ENCODE data around the gene SPINDOC. TPM values are rescaled to one million over a fixed set of nuclear protein-coding genes. Genes with fewer than 3 reads are reported as not detected.
"Not testable (repeated sequence)": the region's sequence is repeated elsewhere in the genome, so short reads cannot be mapped to it uniquely, and the experiment has no call there.

SPINDOC gene
- total RNA-seq, 2 experiments from 2014 or later, result 4.0 to 4.8 TPM

DNA sequence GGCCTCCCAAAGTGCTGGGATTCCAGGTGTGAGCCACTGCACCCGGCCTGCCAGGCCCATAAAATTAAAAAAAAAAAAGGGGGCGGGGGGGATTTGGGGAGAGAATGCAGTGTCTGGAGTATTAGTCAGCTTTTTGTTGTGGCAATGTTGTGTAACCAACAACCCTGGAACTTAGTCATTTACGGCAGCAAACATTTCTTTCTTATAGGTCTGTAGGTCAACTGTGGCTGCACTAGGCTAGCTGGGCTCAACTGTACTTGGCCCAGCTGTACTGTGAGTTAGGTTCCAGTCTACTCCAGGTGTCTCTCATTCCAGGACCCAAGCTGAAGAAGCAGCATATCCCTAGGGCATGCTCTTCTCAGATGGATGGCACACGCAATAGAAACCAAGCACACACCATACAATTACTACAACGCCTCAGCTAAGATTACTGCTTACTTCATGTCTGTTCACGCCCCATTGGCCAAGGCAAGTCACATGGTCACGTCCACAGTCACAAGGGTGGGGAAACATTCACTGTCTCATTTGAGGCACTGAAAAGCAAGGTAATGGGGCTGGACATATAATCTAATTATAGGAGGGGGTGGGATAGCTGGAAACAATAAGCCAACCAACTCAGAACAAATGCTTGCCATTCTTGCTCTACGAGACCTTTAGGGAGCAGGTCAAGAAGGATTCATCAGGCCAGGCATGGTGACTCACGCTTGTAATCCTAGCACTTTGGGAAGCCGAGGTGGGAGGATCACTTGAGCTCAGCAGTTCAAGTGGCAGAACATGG lies 10.4 kb upstream of the SPINDOC start:
- DNase-seq (no peak), ATAC-seq (ENCODE audit: poor library complexity) (no peak)
- Mint-ChIP-seq H3K36me3 (ENCODE audit: low read depth) (no peaks in the 10 kb centered on the region), H3K4me3 (no peak overlapping the region), H3K27me3 (no peaks in the 10 kb centered on the region), H3K9me3 (no peaks in the 10 kb centered on the region), H3K4me1 (ENCODE audit: low read depth) (no peaks in the 10 kb centered on the region), H3K27ac (no peak overlapping the region)
- Histone ChIP-seq H3K27me3 (ENCODE audit: control insufficient read depth in 1 of 2, insufficient read depth in 2 of 2, low read length in 2 of 2) (no peaks in the 10 kb centered on the region), H3K9me3 (ENCODE audit: control insufficient read depth in 1 of 2, insufficient read depth in 1 of 2, low read length in 2 of 2) (no peaks in the 10 kb centered on the region), H3K4me1 (ENCODE audit: insufficient read depth, low read length) (no peaks in the 10 kb centered on the region), H3K36me3 (ENCODE audit: insufficient read depth, low read length) (no peaks in the 10 kb centered on the region), H3K4me3 (ENCODE audit: low read length) (no peak overlapping the region), H3K27ac (ENCODE audit: low read depth in 1 of 2, low read length in 2 of 2) (no peak overlapping the region)
- ChIA-PET POLR2A (interaction anchor here (1.1 kb wide), 1 partner anchor 36 kb away, joined by 3 read pairs; the partner anchor contains the start of gene MARK2), CTCF (interaction anchor here (0.6 kb wide), 1 partner anchor 411 kb away, joined by 3 read pairs; no protein-coding TSS in a partner anchor)
- TF ChIP-seq, protein P1, sequence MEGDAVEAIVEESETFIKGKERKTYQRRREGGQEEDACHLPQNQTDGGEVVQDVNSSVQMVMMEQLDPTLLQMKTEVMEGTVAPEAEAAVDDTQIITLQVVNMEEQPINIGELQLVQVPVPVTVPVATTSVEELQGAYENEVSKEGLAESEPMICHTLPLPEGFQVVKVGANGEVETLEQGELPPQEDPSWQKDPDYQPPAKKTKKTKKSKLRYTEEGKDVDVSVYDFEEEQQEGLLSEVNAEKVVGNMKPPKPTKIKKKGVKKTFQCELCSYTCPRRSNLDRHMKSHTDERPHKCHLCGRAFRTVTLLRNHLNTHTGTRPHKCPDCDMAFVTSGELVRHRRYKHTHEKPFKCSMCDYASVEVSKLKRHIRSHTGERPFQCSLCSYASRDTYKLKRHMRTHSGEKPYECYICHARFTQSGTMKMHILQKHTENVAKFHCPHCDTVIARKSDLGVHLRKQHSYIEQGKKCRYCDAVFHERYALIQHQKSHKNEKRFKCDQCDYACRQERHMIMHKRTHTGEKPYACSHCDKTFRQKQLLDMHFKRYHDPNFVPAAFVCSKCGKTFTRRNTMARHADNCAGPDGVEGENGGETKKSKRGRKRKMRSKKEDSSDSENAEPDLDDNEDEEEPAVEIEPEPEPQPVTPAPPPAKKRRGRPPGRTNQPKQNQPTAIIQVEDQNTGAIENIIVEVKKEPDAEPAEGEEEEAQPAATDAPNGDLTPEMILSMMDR (IDR thresholded peaks at IDR 0.05), result no peak
- intact Hi-C loops (cut with DNase I, micrococcal nuclease), result no loop called here

DNA sequence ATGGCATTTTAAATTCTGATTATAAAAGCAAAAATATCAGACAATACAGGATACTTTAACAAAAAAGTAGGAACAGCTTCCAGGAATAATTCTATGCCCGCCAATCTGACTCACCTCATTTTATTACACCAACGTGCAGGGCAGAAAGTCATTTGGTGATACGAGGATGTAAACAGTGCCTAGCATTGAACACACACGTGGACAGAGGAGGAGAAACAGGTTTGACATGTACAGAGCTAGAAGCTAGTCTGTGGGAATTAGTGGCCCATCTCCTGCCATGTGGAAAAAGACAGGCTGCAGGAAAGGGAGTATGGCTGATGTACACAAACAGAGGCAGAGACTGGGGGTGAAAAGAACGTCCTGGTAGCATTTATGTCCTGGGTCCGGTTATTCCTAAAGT lies 9.0 kb upstream of the SPINDOC start:
- Histone ChIP-seq H3K9me3 (ENCODE audit: control insufficient read depth in 1 of 2, insufficient read depth in 1 of 2, low read length in 2 of 2) (no peaks in the 10 kb centered on the region), H3K4me1 (ENCODE audit: insufficient read depth, low read length) (no peaks in the 10 kb centered on the region), H3K27me3 (ENCODE audit: control insufficient read depth in 1 of 2, insufficient read depth in 2 of 2, low read length in 2 of 2) (no peaks in the 10 kb centered on the region), H3K27ac (ENCODE audit: low read depth in 1 of 2, low read length in 2 of 2) (no peak overlapping the region), H3K36me3 (ENCODE audit: insufficient read depth, low read length) (no peaks in the 10 kb centered on the region), H3K4me3 (ENCODE audit: low read length) (no peak overlapping the region)
- ATAC-seq (ENCODE audit: poor library complexity) (no peak), DNase-seq (no peak)
- H3K27ac Mint-ChIP-seq, result no peak overlapping the region
- no peaks in the 10 kb centered on the region for H3K27me3 Mint-ChIP-seq
- H3K9me3 Mint-ChIP-seq, result no peaks in the 10 kb centered on the region
- H3K4me3 Mint-ChIP-seq, result no peak overlapping the region
- ChIA-PET POLR2A (no interaction called here), CTCF (interaction anchor here (0.9 kb wide), 1 partner anchor 14 kb away, joined by 3 read pairs; no protein-coding TSS in a partner anchor)
- intact Hi-C loops (cut with DNase I, micrococcal nuclease), result no loop called here
- H3K4me1 Mint-ChIP-seq (ENCODE audit: low read depth), result no peaks in the 10 kb centered on the region
- TF ChIP-seq, protein P1 (IDR thresholded peaks at IDR 0.05), result no peak
- no peaks in the 10 kb centered on the region for H3K36me3 Mint-ChIP-seq (ENCODE audit: low read depth)

DNA sequence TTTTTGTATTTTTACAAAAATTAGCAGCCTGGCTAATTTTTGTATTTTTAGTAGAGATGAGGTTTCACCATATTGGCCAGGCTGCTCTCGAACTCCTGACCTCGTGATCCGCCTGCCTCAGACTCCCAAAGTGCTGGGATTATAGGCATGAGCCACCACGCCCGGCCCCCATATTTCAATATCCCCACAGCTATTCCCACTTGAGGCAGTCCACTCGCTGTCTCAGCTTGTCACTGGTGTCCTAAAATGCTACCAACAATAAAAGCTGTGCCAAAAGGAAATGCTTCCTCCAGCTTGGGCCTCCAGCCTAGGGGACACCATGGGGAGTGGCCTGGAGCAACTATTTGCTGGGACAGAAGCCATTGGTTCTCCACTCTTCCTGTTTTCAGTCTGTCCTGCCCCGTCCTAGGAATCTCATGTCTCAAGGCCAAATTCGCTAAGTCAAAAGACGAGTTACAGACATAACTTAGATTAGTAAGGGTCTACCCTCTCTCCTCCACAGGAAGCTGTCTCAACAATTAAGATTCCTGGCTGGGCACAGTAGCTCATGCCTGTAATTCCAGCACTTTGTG lies 7.3 kb upstream of the SPINDOC start:
- H3K27me3 ChIP-seq (ENCODE audit: control insufficient read depth in 1 of 2, insufficient read depth in 2 of 2, low read length in 2 of 2), result no peaks in the 10 kb centered on the region
- Mint-ChIP-seq H3K4me1 (ENCODE audit: low read depth) (no peaks in the 10 kb centered on the region), H3K4me3 (no peak overlapping the region), H3K27me3 (no peaks in the 10 kb centered on the region), H3K36me3 (ENCODE audit: low read depth) (no peaks in the 10 kb centered on the region), H3K9me3 (no peaks in the 10 kb centered on the region), H3K27ac (no peak overlapping the region)
- DNase-seq (no peak), ATAC-seq (ENCODE audit: poor library complexity) (no peak)
- no peak overlapping the region for H3K4me3 ChIP-seq (ENCODE audit: low read length)
- no peaks in the 10 kb centered on the region for H3K36me3 ChIP-seq (ENCODE audit: insufficient read depth, low read length)
- ChIA-PET CTCF (no interaction called here), POLR2A (no interaction called here)
- no peaks in the 10 kb centered on the region for H3K9me3 ChIP-seq (ENCODE audit: control insufficient read depth in 1 of 2, insufficient read depth in 1 of 2, low read length in 2 of 2)
- no peak overlapping the region for H3K27ac ChIP-seq (ENCODE audit: low read depth in 1 of 2, low read length in 2 of 2)
- no peaks in the 10 kb centered on the region for H3K4me1 ChIP-seq (ENCODE audit: insufficient read depth, low read length)
- TF ChIP-seq, protein P1 (IDR thresholded peaks at IDR 0.05), result no peak
- intact Hi-C loops (cut with DNase I, micrococcal nuclease), result no loop called here

DNA sequence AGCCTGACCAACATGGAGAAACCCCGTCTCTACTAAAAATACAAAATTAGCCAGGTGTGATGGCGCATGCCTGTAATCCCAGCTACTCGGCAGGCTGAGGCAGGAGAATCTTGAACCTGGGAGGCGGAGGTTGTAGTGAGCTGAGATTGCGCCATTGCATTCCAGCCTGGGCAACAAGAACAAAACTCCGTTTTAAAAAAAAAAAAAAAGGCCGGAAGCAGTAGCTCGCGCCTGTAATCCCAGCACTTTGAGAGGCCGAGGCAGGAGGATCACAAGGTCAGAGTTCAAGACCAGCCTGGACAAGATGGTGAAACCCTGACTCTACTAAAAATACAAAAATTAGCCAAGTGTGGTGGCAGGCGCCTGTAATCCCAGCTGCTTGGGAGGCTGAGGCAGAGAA lies 2.9 kb upstream of the SPINDOC start:
- H3K36me3 Mint-ChIP-seq (ENCODE audit: low read depth); ATAC-seq (ENCODE audit: poor library complexity); H3K36me3 ChIP-seq (ENCODE audit: insufficient read depth, low read length); DNase-seq; H3K4me3 Mint-ChIP-seq; H3K27me3 Mint-ChIP-seq; H3K9me3 ChIP-seq (ENCODE audit: control insufficient read depth in 1 of 2, insufficient read depth in 1 of 2, low read length in 2 of 2); H3K27ac Mint-ChIP-seq; CTCF ChIA-PET; H3K9me3 Mint-ChIP-seq; POLR2A ChIA-PET; H3K27me3 ChIP-seq (ENCODE audit: control insufficient read depth in 1 of 2, insufficient read depth in 2 of 2, low read length in 2 of 2); H3K4me3 ChIP-seq (ENCODE audit: low read length); H3K27ac ChIP-seq (ENCODE audit: low read depth in 1 of 2, low read length in 2 of 2): not testable (repeated sequence)
- peaks cover 13% of the 10 kb centered on the region for H3K4me1 Mint-ChIP-seq (ENCODE audit: low read depth)
- H3K4me1 ChIP-seq (ENCODE audit: insufficient read depth, low read length), result peaks cover 17% of the 10 kb centered on the region
- intact Hi-C loops (cut with DNase I, micrococcal nuclease), result loop anchor here in 1 of 2 experiments (5.0 kb wide), 1 partner anchor 138 kb away; the partner anchor contains the start of gene ATL3
